ENCODE data around the gene OTUB1.

OTUB1 gene

GRCh38 chr11:64020976-64021756 is 34.9 kb downstream of the OTUB1 start:
- no peak for DNase-seq

- DNase-seq, result no peak
Observed at GRCh38 chr11:64021757-64022093, 35.5 kb downstream of the OTUB1 start.

- DNase-seq, result no peak
Observed at GRCh38 chr11:64022125-64022784, 36.0 kb downstream of the OTUB1 start.

GRCh38 chr11:64023712-64024710 is 37.8 kb downstream of the OTUB1 start:
- DNase-seq, result no peak

- DNase-seq, result no peak
Observed at GRCh38 chr11:64025205-64025604, 39.0 kb downstream of the OTUB1 start.

GRCh38 chr11:64026575-64027205 is 40.5 kb downstream of the OTUB1 start:
- DNase-seq, result no peak

- no peak for DNase-seq
Observed at GRCh38 chr11:64027651-64028397, 41.6 kb downstream of the OTUB1 start.

- peak in 18 of 58 donors; percentile 10 to 44 (median 28) for DNase-seq
Observed at GRCh38 chr11:64028398-64029115, 42.3 kb downstream of the OTUB1 start.

GRCh38 chr11:64029773-64030172 is 43.5 kb downstream of the OTUB1 start:
- DNase-seq, result no peak

GRCh38 chr11:64031001-64031400 is 44.8 kb downstream of the OTUB1 start:
- DNase-seq, result no peak

GRCh38 chr11:64032050-64032449 is 45.8 kb downstream of the OTUB1 start:
- no peak for DNase-seq

GRCh38 chr11:64034411-64034811 is 48.2 kb downstream of the OTUB1 start:
- no peak for DNase-seq

- DNase-seq, result no peak
Observed at GRCh38 chr11:64035081-64035524, 48.9 kb downstream of the OTUB1 start.

GRCh38 chr11:64035576-64035975 is 49.3 kb downstream of the OTUB1 start, which contains the start of gene FLRT1:
TSS of gene FLRT1 (plus strand) at chr11:64035931. CDS start at chr11:64116268, 80,337 bp downstream.
- peak in 26 of 58 donors; percentile 15 to 57 (median 37) for DNase-seq

- DNase-seq, result peak in 35 of 58 donors; percentile 13 to 73 (median 44)
Observed at GRCh38 chr11:64036087-64037026, 50.1 kb downstream of the OTUB1 start.

- DNase-seq, result peak in 15 of 58 donors; percentile 10 to 54 (median 30)
Observed at GRCh38 chr11:64037027-64037634, 50.9 kb downstream of the OTUB1 start.

GRCh38 chr11:64038500-64038899 is 52.3 kb downstream of the OTUB1 start:
- DNase-seq, result no peak
